GM13977 (cell line): ENCODE measurements around the gene EPYC.

ENCODE experiments used
- DNase-seq: peaks from one replicate; pipeline ENCODE4 v3.0.0; 2012; ENCODE audit warnings: low spot score
- in situ Hi-C: fragments of 300-500 bp; cut with MboI; formaldehyde crosslinking; loops from one replicate; pipeline ENCODE4 v1.12.0; 2022; ENCODE audit warnings: low sequenced_read_pairs, low pct_unique_long_range_greater_than_20kb, mixed read lengths, inconsistent platforms; ENCODE audit not compliant: unreplicated experiment
- TF ChIP-seq, protein P1 (sequence below): IDR thresholded peaks from 2 replicates; pipeline ENCODE4 v1.5.1; 2012; ENCODE audit warnings: mild to moderate bottlenecking, control low read depth; ENCODE audit not compliant: insufficient read depth; ENCODE audit errors: extremely low read depth, missing control alignments

Gene EPYC

DNA sequence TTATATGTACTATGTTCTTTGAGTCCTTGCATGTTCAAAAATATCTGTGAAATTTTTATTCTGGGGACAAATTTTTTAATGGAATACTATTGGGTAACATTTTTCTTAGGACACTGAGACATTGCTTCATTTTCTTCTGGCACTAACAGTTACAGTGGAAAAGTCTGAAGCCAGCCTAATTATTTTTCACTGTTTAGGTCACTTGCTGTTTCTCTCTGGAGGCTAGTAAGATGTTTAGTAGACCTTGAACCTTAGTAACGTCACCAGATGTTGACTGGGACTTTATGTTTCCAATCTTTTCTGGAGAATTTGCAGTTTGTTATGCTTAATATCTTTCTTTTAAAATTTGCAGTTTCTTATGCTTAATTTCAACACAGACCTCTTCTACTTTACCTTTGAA is 12.3 kb upstream of the EPYC start:
- TF ChIP-seq, protein P1, sequence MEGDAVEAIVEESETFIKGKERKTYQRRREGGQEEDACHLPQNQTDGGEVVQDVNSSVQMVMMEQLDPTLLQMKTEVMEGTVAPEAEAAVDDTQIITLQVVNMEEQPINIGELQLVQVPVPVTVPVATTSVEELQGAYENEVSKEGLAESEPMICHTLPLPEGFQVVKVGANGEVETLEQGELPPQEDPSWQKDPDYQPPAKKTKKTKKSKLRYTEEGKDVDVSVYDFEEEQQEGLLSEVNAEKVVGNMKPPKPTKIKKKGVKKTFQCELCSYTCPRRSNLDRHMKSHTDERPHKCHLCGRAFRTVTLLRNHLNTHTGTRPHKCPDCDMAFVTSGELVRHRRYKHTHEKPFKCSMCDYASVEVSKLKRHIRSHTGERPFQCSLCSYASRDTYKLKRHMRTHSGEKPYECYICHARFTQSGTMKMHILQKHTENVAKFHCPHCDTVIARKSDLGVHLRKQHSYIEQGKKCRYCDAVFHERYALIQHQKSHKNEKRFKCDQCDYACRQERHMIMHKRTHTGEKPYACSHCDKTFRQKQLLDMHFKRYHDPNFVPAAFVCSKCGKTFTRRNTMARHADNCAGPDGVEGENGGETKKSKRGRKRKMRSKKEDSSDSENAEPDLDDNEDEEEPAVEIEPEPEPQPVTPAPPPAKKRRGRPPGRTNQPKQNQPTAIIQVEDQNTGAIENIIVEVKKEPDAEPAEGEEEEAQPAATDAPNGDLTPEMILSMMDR, result no peak
- in situ Hi-C loops, result no loop called here
- DNase-seq, result no peak

DNA sequence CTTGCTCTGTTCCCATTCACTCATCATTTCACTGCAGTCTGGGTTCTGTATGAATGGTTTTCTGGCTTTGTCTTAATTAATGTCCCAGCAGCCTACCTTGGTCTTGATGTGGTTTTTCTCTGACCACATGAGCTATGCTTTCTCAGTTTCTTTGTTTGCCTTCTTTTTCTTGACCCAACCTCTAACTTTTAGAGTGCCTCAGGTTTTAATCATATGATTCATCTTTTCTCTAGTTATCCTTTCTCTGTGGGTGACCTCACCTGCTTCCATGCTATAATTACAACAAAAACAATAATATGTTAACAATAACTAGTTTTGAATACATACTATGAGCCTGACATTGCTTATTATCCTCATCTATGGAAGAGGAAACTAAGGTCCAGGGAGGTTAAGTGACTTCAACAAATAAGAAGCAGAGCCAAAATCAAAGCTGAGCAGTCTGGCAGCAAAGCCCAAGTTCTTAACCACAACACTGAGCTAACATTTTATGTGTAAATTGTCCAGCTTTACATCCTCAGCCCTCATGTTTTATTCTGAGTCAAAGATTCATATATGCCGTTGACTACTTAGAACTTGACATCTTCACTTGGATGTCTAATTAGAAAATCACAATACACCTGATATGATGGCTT is 4.7 kb upstream of the EPYC start:
- in situ Hi-C loops, result no loop called here
- peak; percentile 12 for DNase-seq
- TF ChIP-seq, protein P1, result no peak

DNA sequence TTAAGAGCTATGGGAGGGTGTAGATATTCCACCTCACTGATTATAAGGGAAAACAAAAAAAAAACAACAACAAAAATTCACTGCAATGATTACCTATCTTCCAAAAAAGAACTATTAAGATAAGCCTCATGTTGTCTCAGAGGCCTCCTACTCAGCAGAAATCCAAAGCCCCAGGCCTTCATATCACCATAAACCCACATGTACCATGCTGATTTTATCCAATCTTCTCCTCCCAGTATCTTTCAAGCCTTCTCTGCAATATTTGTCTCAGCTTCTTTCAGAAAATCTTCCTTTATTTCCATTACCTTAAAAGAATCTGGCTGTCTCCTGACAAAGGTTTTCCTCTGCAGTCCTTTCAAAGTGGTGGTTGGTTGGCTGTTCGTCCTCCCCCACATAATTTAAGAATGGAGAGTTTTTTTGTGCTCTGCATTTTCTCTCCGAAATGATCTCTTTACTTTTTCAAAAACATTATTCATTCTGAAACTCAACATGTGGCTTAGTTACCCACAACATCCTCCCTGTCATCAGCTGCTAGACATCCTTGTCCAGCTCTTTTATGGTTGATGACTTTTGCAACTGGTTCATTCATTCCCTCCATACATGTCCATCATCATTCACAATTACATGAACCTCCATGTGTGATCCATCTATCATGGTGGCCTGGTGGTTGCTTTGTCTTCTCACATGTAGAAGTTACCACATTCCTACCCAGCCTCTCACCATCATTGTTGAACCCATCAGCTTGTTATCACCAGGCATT is 2.9 kb upstream of the EPYC start:
- in situ Hi-C loops, result no loop called here
- peak; percentile 2 for DNase-seq
- TF ChIP-seq, protein P1, result no peak

DNA sequence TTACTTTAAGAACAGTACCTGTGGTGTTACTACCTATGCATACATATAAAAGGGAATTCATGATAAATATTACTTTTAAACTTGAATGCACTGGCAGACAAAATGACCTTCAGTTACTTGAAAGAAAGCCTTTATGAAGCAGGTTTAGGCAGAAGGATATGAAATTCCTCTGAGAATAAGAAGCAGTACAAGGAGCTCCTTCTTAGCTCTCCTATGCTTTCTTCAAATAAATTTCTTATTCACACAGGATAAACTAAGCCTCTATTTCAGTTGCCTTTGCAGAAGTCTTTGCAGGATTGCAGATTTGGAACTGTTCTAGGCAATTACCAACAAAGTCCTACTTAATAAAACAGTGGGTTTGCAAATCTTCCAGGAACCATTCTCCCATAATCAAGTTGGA is 1.0 kb downstream of the EPYC start:
- in situ Hi-C loops, result no loop called here
- no peak for DNase-seq
- TF ChIP-seq, protein P1, result no peak

DNA sequence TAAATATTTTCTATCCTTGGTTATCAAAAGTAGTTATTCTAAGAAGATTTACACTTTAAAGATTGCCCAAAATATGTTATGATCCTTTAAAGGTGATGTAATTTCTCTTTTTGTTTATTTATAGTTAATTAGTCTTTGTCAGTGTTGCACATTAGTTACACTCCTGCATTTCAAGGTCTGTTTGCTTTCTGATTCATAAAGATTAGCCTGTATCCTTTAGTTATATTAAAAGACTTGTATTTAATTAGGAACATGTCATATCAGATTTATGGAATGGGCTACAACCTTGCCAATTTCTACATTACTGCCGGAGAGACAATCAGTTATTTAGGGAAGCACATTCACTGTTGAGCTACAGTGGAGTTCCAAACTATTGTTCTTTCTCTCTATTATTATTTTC is 3.5 kb downstream of the EPYC start:
- DNase-seq, result no peak
- in situ Hi-C loops, result no loop called here

DNA sequence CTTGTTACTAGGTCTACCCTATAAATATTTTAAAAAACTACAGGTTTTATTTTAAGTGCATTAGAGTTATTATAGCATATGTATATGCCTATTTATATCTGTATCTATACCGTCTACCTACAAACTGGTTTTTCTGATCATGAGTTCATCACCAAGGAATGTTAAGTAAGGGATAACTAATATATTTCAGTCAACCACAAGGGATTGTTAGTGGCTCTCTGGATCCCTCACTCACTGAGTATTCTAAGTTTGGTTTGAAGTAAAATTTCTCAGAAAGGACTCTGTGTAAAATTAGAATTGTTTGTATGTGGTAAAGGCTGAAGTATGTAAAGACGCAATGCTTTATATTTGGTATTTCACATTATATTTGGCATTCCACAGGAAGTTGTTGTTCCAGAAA is 4.8 kb downstream of the EPYC start:
- DNase-seq, result no peak
- in situ Hi-C loops, result loop anchor here (25.0 kb wide), 1 partner anchor 312 kb away; no protein-coding TSS in a partner anchor
- TF ChIP-seq, protein P1, result no peak

More for the DNA sequence above, 3.5 kb downstream of the EPYC start:
- TF ChIP-seq, protein P1, result no peak
